Epidermal melanocyte (primary cell): ENCODE results near the gene LARP1B.
"Not testable (repeated sequence)": the region's sequence is repeated elsewhere in the genome, so short reads cannot be mapped to it uniquely, and the experiment has no call there.

ENCODE experiments used
- DNase-seq: peaks from one replicate; pipeline ENCODE4 v3.0.0; 2011; ENCODE audit warnings: low spot score; ENCODE audit not compliant: insufficient read length

LARP1B gene

GRCh38 chr4:128135391-128135790 is 74.3 kb downstream of the LARP1B start:
- DNase-seq: no peak

- no peak for DNase-seq
Observed at GRCh38 chr4:128141866-128142265, 80.8 kb downstream of the LARP1B start.

GRCh38 chr4:128145727-128146126 is 84.6 kb downstream of the LARP1B start:
- no peak for DNase-seq

- no peak for DNase-seq
Observed at GRCh38 chr4:128153800-128154199, 92.7 kb downstream of the LARP1B start.

- DNase-seq: no peak
Observed at GRCh38 chr4:128155231-128155855, 94.2 kb downstream of the LARP1B start.

GRCh38 chr4:128155874-128156456 is 94.9 kb downstream of the LARP1B start:
- DNase-seq: no peak

- not testable (repeated sequence) for DNase-seq
Observed at GRCh38 chr4:128156472-128156871, 95.4 kb downstream of the LARP1B start.

- DNase-seq: no peak
Observed at GRCh38 chr4:128158894-128159293, 97.8 kb downstream of the LARP1B start.

GRCh38 chr4:128159967-128160366 is 98.9 kb downstream of the LARP1B start:
- DNase-seq: no peak

GRCh38 chr4:128161138-128161537 is 100.0 kb downstream of the LARP1B start:
- no peak for DNase-seq

GRCh38 chr4:128162434-128162833 is 101.3 kb downstream of the LARP1B start:
- DNase-seq: no peak

- no peak for DNase-seq
Observed at GRCh38 chr4:128163177-128164117, 102.3 kb downstream of the LARP1B start.

- no peak for DNase-seq
Observed at GRCh38 chr4:128166982-128167381, 105.9 kb downstream of the LARP1B start.

GRCh38 chr4:128168701-128169100 is 107.6 kb downstream of the LARP1B start:
- no peak for DNase-seq

- DNase-seq: no peak
Observed at GRCh38 chr4:128169245-128169644, 108.1 kb downstream of the LARP1B start.

GRCh38 chr4:128176643-128177042 is 115.5 kb downstream of the LARP1B start:
- DNase-seq: no peak

- no peak for DNase-seq
Observed at GRCh38 chr4:128177498-128177897, 116.4 kb downstream of the LARP1B start.

- DNase-seq: no peak
Observed at GRCh38 chr4:128186623-128187022, 125.5 kb downstream of the LARP1B start.

GRCh38 chr4:128191115-128191781 is 130.1 kb downstream of the LARP1B start:
- DNase-seq: peak; percentile 62

- DNase-seq: peak; percentile 50
Observed at GRCh38 chr4:128220286-128221235, 159.4 kb downstream of the LARP1B start.

GRCh38 chr4:128221586-128221985 is 160.5 kb downstream of the LARP1B start:
- DNase-seq: no peak
